GM20000 (cell line): ENCODE measurements around the gene IFNA8.
A peak's percentile ranks its signal among the peaks of the same experiment; 100 is the strongest.

Experiments
- DNase-seq: peaks from one replicate; pipeline ENCODE4 v3.0.0; 2012; ENCODE audit warnings: low spot score
- CTCF ChIP-seq: IDR thresholded peaks from 2 replicates; pipeline ENCODE4 v1.5.1; 2012; ENCODE audit warnings: mild to moderate bottlenecking, control low read depth; ENCODE audit errors: extremely low read depth, missing control alignments

IFNA8 gene

GRCh38 chr9:21452681-21453080, 43.8 kb downstream of the IFNA8 start:
- no peak for DNase-seq
- no peak for TF ChIP-seq CTCF

GRCh38 chr9:21454149-21454548, 45.2 kb downstream of the IFNA8 start:
- TF ChIP-seq CTCF, result no peak
- no peak for DNase-seq

- DNase-seq, result peak; percentile 37
- TF ChIP-seq CTCF, result peak; percentile 65
Measured at GRCh38 chr9:21455320-21455719, 46.4 kb downstream of the IFNA8 start.
